Calu3 (cell line): ENCODE measurements around the gene ABCA13. TPM values are rescaled to one million over a fixed set of nuclear protein-coding genes. Genes with fewer than 3 reads are reported as not detected.

Experiments used
- BruUV-seq: library from RNA; stranded (reverse); fragments of 400-500 nt; replicated peaks from 2 replicates; lab custom pipeline; 2021; lab: Mats Ljungman, UMichigan
- CTCF ChIA-PET: fragments of 300-600 bp; sonication (Branson Sonifier 250); formaldehyde crosslinking; loops from one replicate; lab custom pipeline; 2022; ENCODE audit warnings: antibody characterized with exemption; lab: Charles Lee
- DNase-seq: peaks from one replicate; pipeline ENCODE4 v3.0.0; 2022
- H3K27ac Mint-ChIP-seq: one replicate; pipeline ENCODE4 v1.8.0; 2022; ENCODE audit warnings: mixed read lengths; ENCODE audit not compliant: unreplicated experiment
- H3K27me3 Mint-ChIP-seq: one replicate; pipeline ENCODE4 v1.8.0; 2022; ENCODE audit warnings: mixed read lengths; ENCODE audit not compliant: unreplicated experiment
- H3K36me3 Mint-ChIP-seq: one replicate; pipeline ENCODE4 v1.8.0; 2022; ENCODE audit warnings: mild to moderate bottlenecking, moderate library complexity, mixed read lengths; ENCODE audit not compliant: insufficient read depth, unreplicated experiment
- H3K4me1 Mint-ChIP-seq: one replicate; pipeline ENCODE4 v1.8.0; 2022; ENCODE audit warnings: mild to moderate bottlenecking, low read depth, mixed read lengths; ENCODE audit not compliant: unreplicated experiment
- H3K4me3 Mint-ChIP-seq: one replicate; pipeline ENCODE4 v1.8.0; 2022; ENCODE audit warnings: mild to moderate bottlenecking, low read depth, moderate library complexity, mixed read lengths; ENCODE audit not compliant: unreplicated experiment
- H3K9me3 Mint-ChIP-seq: one replicate; pipeline ENCODE4 v1.8.0; 2022; ENCODE audit warnings: low read depth, mixed read lengths; ENCODE audit not compliant: unreplicated experiment
- CTCF ChIP-seq: fragments of 200-600 bp; IDR thresholded peaks from one replicate; pipeline ENCODE4 v1.8.0; 2022; ENCODE audit warnings: antibody characterized with exemption; ENCODE audit not compliant: unreplicated experiment
- intact Hi-C: fragments of 100-400 bp; cut with micrococcal nuclease; formaldehyde crosslinking; loops from one replicate; pipeline ENCODE4 v1.10.0; 2022; ENCODE audit not compliant: unreplicated experiment
- total RNA-seq: library from RNA; stranded (reverse); gene quantifications from 2 replicates; pipeline ENCODE4 v1.2.3, GENCODE V29; 2022

The ABCA13 gene
- total RNA-seq, 1 experiment from 2014 or later: 12.1 TPM

GRCh38 chr7:48269066-48269465 is 97.8 kb downstream of the ABCA13 start:
- CTCF ChIA-PET: no interaction called here
- Mint-ChIP-seq H3K27ac (no peak overlapping the region), H3K27me3 (no peaks in the 10 kb centered on the region), H3K4me3 (no peak overlapping the region), H3K4me1 (peaks cover 8% of the 10 kb centered on the region), H3K9me3 (no peaks in the 10 kb centered on the region), H3K36me3 (no peaks in the 10 kb centered on the region)
- DNase-seq: no peak
- BruUV-seq: no TSS peak
- intact Hi-C loops: no loop called here
- TF ChIP-seq CTCF: no peak

DNA sequence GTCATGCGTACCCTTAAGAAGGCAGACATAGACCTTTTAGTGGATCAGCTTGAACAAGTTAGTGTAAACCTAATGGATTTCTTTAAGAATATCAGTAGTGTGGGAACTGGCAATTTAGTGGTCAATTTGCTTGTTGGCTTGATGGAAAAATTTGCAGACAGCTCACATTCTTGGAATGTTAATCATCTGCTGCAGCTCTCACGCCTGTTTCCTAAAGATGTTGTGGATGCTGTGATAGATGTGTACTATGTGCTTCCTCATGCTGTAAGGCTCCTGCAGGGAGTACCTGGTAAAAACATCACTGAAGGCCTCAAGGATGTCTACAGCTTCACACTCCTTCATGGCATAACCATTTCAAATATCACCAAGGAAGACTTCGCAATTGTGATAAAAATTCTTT is 103.4 kb downstream of the ABCA13 start:
- H3K4me1 Mint-ChIP-seq: peaks cover 11% of the 10 kb centered on the region

DNA sequence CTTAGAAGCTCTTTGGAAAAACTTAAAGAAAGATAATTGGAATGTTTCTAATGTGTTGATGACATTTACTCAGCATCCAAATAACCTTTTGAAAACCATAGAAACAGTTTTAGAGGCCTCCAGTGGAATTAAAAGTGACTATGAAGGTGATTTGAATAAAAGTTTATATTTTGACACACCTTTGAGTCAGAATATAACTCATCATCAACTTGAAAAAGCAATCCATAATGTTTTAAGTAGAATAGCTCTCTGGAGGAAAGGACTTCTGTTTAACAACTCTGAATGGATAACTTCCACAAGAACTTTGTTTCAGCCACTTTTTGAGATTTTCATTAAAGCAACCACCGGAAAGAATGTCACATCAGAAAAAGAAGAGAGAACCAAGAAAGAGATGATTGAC is 108.2 kb downstream of the ABCA13 start:
- no peak overlapping the region for H3K27ac Mint-ChIP-seq

More for the DNA sequence above, 103.4 kb downstream of the ABCA13 start:
- no peak overlapping the region for H3K4me3 Mint-ChIP-seq
- no peak overlapping the region for H3K27ac Mint-ChIP-seq
- CTCF ChIA-PET: interaction anchor here (0.6 kb wide), 1 partner anchor 382 kb away, joined by 6 read pairs; no protein-coding TSS in a partner anchor
- no peaks in the 10 kb centered on the region for H3K27me3 Mint-ChIP-seq
- no peak for DNase-seq
- no peaks in the 10 kb centered on the region for H3K9me3 Mint-ChIP-seq
- no peaks in the 10 kb centered on the region for H3K36me3 Mint-ChIP-seq
- no TSS peak for BruUV-seq
- intact Hi-C loops: no loop called here
- TF ChIP-seq CTCF: no peak

DNA sequence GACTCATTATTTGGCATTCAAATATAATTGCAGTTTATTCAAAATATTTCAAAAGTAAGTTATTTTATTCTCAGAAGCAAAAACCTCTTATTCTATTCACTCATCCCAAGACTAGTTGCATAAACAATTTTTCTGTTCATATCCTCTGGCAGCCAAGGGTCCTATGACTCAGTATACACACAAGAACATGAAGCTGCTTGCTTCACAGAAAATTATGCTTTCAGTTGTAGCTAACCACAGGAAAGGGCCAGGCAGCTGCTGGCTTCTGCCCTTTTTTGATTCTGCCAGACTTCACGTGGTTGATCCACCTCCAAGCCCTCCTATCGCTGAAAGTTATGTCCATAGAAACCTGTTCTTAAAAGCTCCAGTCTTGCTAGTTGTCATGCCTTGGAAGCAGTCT is 108.8 kb downstream of the ABCA13 start:
- no peak overlapping the region for H3K4me3 Mint-ChIP-seq
- DNase-seq: no peak
- TF ChIP-seq CTCF: no peak

More for the DNA sequence above, 108.2 kb downstream of the ABCA13 start:
- Mint-ChIP-seq H3K27me3 (no peaks in the 10 kb centered on the region), H3K36me3 (no peaks in the 10 kb centered on the region), H3K9me3 (no peaks in the 10 kb centered on the region), H3K4me1 (peaks cover 7% of the 10 kb centered on the region), H3K4me3 (no peak overlapping the region)
- no peak for DNase-seq
- CTCF ChIA-PET: no interaction called here
- no peak for TF ChIP-seq CTCF
- BruUV-seq: no TSS peak
- intact Hi-C loops: no loop called here

More for the DNA sequence above, 108.8 kb downstream of the ABCA13 start:
- H3K27ac Mint-ChIP-seq: no peak overlapping the region
- BruUV-seq: no TSS peak
- CTCF ChIA-PET: no interaction called here
- peaks cover under 1% of the 10 kb centered on the region for H3K4me1 Mint-ChIP-seq
- H3K27me3 Mint-ChIP-seq: no peaks in the 10 kb centered on the region
- no peaks in the 10 kb centered on the region for H3K36me3 Mint-ChIP-seq
- intact Hi-C loops: no loop called here
- peaks cover 2% of the 10 kb centered on the region for H3K9me3 Mint-ChIP-seq
